D721Med (cell line): Measurements from ENCODE around the gene RNF227.
A peak's percentile ranks its signal among the peaks of the same experiment; 100 is the strongest.

Experiments
- DNase-seq: peaks from one replicate; pipeline ENCODE4 v3.0.0; 2011; ENCODE audit warnings: low spot score; ENCODE audit not compliant: insufficient read length
- FAIRE-seq: peaks from 2 replicates; lab custom pipeline; 2011; peaks lifted over from hg19 to GRCh38; lab: Jason Lieb, UNC
- TF ChIP-seq, protein P1 (sequence below): IDR thresholded peaks from 2 replicates; pipeline ENCODE4 v1.5.1; 2012; ENCODE audit warnings: mild to moderate bottlenecking, control low read depth; ENCODE audit not compliant: insufficient read depth; ENCODE audit errors: missing control alignments

The RNF227 gene

DNA sequence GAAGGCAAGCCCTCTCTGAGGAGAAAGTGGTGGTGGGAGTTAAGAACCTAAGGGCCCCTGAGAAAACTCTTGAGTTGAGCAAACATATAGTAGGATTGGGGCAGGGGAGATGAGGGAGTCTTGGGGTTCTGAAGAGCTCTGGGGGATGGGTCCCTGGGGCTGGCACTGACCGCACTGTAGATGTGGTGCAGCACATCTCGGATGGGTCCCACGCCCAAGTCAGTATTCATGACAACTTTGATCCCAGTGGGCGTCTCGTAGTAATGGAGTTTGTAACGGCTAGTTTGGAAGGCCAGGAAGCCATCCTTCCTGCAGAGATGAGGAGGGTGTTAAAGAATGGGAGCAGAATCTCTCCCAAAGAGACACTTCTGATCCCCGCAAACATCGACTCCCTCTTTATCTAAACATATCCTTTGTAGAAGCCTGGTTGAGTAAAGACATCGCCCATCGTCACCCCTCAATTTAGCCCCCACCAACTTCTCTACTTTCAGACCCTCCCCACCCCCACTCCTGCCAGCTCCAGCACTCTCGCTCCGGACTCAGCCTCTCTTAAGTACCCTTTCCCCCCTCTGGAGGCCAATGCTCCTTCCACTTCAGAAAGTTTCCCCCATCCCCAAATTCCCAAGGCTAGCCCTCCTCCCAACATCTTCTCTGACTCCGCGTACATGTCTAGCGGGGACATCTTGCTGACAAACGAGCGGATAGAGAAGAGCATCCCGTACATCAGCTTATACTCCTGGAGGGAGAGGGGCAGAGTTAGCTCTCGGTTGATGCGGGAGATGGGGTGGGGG is 14.9 kb upstream of the RNF227 start:
- DNase-seq (no peak), FAIRE-seq (no peak)
- TF ChIP-seq, protein P1, sequence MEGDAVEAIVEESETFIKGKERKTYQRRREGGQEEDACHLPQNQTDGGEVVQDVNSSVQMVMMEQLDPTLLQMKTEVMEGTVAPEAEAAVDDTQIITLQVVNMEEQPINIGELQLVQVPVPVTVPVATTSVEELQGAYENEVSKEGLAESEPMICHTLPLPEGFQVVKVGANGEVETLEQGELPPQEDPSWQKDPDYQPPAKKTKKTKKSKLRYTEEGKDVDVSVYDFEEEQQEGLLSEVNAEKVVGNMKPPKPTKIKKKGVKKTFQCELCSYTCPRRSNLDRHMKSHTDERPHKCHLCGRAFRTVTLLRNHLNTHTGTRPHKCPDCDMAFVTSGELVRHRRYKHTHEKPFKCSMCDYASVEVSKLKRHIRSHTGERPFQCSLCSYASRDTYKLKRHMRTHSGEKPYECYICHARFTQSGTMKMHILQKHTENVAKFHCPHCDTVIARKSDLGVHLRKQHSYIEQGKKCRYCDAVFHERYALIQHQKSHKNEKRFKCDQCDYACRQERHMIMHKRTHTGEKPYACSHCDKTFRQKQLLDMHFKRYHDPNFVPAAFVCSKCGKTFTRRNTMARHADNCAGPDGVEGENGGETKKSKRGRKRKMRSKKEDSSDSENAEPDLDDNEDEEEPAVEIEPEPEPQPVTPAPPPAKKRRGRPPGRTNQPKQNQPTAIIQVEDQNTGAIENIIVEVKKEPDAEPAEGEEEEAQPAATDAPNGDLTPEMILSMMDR = no peak

DNA sequence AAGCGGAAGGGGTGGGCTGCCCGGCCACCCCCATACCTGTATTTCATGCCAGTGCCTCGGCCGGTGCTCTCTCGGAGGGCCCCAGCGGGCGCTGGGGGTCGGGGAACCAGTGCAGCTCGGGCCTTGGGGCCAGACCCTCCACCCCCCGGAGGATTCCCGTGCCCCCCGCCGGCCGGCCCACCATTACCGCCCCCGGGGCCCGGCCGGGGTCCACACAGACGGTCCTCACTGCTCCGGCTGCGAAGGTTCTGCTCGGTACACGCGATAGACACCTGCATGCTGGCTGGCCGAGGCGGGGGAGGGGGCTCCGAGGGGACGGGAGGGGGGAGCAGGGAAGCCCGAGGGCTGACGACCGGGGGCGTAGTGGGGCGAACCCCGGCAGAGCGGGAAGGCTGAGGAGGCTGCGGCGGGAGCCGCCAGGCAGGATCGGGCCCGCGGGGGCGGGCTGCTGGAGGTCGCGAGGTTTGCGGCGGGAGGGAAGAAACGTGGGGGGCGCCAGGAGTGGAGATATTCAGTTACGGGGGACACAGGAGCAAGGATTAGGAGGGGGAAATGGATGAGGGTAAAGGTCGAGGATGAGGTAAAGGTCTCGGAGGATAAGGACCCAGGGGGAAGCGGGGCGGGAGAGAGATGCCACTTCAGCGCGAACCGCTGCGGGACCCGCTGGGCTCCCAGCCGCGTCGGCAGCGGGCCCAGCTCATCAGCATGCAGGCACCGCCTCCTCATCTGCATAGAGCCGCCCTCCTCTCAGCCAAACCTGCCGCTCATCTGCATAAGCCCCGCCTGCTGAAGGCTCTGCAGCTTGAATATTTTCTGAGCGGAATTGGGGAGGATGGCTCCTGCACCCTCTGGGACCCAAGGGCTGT is 13.3 kb upstream of the RNF227 start, which contains the start of gene KCNAB3:
Gene KCNAB3 (minus strand): TSS at position 699 of the 866 bp plus-strand sequence. CDS start 421 bp downstream, at position 278.
- FAIRE-seq = no peak
- peak; percentile 83 for DNase-seq
- TF ChIP-seq, protein P1 = no peak

DNA sequence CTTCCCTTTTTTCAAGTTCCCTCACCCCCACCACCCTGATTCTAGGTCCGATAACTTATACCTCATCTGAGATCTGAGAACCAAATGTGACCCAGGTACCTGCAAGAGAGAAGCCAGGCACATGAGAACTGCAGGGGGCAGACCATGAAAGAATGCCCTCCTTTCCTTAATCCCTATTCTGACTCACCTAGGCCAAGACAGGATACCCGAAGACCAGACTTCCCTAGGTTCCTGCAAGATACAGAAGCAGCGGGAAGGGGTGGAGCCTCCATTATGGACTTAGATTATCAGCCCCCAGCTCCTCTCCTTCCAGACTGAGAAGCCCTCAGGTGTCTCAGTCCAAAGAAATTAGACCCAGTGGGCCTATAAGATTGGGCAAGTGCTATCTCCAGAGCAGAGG is 11.5 kb upstream of the RNF227 start:
- no peak for FAIRE-seq
- TF ChIP-seq, protein P1 = no peak
- no peak for DNase-seq

DNA sequence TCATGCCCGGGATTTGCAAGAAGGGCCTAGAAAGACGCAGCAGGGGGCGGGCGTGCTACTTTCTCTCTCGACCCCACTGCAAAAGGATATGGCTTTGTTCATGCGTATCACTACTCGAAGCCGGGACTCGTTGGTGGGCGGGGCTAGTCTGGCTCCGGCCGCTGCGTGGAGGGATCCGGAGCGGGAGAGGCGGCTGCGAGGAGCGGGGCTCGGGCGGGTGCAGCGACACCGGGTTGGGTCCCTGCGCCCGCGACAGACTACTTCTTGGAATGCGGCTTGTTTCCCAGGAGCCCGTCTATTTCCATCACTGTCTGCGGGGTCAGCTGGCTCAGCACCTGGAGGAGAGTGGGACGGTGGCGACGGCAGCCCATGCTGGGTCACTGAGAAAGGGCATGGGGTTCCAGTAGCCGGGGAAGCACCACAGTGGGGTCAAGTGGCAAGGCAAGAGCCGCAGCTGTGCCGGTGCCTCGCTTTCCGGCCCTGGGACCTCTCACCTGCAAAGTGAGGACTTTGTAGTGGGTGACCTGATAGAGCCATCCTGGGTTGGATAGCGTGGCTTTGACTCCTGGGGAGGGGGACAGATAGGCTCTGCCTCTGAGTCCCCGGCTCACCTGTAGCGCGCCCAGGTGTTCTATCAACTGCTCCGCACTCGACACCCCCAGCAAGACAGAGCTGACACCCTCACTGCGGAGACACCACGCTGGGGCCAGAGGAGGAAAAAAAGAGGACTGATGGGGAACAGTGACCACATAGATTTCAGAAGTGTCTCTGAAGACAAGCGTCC is 6.9 kb upstream of the RNF227 start:
- FAIRE-seq (no peak), DNase-seq (no peak)

DNA sequence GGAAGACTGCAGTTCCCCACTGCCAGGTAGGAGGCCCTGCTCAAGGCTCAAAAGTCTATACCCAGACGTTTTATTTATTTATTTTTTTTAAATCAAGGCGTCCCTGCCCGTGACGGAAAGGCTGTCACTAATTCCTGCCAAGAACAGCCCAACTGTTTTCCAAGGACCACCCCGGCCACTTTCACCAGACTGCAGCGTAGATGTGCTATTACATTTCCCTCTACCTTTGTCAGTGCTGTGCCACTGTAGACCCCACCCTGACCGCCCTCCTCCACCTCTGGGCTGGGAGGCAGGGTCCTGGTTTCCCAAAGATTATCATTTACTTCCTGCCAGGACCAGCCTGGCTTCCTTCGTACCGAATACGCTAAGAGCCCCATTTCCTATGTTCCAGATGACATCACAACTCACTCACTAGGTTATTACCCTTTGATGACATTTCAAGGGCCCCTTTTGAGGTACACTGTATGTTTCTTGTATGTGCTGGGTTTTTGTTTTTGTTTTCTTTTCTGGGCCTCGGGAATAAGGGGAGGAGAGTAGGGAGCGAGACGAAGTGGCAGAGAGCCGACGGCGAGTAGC is 6.3 kb upstream of the RNF227 start:
- DNase-seq = no peak
- FAIRE-seq = no peak
- TF ChIP-seq, protein P1 = no peak

More for the DNA sequence above, 6.9 kb upstream of the RNF227 start:
- TF ChIP-seq, protein P1 = no peak

DNA sequence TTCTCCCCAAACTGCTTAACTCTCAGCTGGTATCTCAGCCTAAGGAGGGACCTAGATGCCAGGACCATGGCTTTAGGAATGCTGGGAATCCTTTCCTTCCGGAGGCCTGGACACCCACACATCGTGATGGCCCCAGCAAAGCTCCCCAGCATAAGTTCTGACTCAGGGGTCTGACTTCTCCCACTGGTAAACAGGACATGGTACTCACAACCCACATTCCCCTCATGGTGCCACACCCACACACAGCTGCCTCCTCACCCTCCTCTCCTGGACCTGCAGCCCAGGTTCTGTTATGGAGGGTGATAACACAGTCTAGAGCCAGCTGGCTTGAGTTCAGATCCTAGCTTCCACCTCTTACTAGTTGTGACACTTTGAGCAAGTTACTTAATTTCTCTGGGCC is 719 bp upstream of the RNF227 start:
- FAIRE-seq (no peak), DNase-seq (no peak)
- TF ChIP-seq, protein P1 = no peak
